OCI-M1 (cell line): ENCODE measurements around the gene OR2T3.
A peak's percentile ranks its signal among the peaks of the same experiment; 100 is the strongest.
"Not testable (repeated sequence)": the region's sequence is repeated elsewhere in the genome, so short reads cannot be mapped to it uniquely, and the experiment has no call there.

Experiments
- DNase-seq: peaks from one replicate; lab custom pipeline; 2025; lab: John Stamatoyannopoulos, UW

The OR2T3 gene

GRCh38 chr1:248472111-248472510 is 1.0 kb upstream of the OR2T3 start:
- DNase-seq, result not testable (repeated sequence)

DNA sequence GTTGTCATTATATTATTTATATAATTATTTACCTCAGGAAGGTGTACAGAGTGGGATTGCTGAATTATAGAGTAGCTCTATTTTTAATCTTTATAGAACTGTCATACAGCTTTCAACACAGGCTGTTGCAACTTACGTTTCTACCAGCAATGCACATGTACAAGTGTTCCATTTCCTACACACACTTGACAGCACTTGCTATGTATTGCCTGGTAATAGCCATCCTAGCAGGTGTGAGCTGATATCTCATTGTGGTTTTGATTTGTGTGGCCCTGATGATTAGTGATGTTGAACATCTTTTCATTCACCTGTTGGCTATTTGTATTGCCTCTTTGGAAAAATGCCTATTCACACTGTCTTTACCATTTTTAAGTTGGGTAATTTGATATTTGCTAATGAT is 2.5 kb downstream of the OR2T3 start:
- DNase-seq, result not testable (repeated sequence)

DNA sequence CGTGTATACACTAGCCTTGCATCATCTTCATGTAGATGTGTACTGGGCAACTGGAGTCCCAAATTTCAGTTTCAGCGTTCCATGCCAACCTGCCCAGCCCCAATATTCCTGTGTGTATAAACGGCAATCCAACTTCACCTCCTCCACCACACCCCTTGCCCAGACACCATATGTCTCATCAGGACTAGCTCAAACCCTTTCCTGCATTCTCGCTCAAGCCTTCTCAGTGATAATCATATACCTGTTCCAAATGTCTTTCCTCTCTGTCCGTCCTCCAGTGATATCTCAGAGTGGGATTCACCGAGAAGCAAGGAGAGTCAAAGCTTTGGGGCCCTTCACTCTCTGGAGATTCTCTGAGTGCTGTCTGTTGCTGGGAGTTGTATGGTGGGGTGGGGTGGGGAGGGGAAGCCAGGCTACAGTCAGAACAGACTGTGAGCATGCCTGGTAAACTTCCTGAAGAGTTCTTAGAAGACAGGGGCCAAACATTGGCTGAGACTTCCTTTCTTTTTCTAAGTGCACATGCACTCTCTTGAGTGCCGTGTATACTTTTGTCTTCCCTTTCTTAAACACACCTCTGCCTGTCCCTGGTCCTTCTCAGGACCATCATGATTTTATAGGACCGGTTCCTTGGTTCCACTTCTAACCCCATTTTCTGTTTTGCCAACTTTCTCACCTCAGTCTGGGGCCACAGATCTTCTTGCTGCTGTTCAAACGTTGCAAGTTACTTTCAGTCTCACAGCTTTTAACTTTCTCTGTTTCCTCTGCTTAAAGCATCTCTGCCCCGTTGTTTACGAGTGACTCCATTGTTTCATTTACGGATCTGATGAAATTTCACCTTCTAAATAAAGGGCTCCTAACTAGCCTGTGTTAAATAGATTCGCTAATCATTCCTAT is 8.8 kb downstream of the OR2T3 start:
- DNase-seq, result peak; percentile 27

- DNase-seq, result not testable (repeated sequence)
Observed at GRCh38 chr1:248488289-248488688, 15.1 kb downstream of the OR2T3 start, which contains the start of gene OR2T5. TSS of gene OR2T5 (plus strand) at chr1:248488589. CDS start at chr1:248488589, 0 bp downstream.

GRCh38 chr1:248496661-248497060 is 23.5 kb downstream of the OR2T3 start:
- DNase-seq, result not testable (repeated sequence)

- DNase-seq, result peak; percentile 59
Observed at GRCh38 chr1:248500305-248501035, 27.3 kb downstream of the OR2T3 start.

- not testable (repeated sequence) for DNase-seq
Observed at GRCh38 chr1:248507773-248508172, 34.6 kb downstream of the OR2T3 start, which contains the start of gene OR2G6. TSS of gene OR2G6 (plus strand) at chr1:248508073. CDS start at chr1:248521647, 13,574 bp downstream.

DNA sequence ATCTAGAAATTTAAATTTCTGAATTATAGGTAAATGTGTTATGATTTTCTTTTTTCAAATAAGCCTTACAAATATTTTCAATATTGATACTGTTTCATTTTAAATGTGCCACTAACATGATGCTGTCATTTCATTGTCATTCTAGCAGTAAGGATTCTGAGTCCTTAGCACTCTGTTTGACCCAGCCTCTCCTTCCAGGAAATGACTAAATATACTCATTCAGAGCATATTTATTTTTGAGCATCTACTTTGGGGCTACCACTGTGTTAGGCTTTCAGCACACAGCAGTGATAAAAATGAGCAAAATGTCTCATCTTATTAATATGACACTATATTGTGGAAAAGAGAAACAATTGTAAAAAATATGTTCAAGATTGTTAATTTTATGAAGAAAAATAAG is 37.1 kb downstream of the OR2T3 start:
- DNase-seq, result not testable (repeated sequence)

DNA sequence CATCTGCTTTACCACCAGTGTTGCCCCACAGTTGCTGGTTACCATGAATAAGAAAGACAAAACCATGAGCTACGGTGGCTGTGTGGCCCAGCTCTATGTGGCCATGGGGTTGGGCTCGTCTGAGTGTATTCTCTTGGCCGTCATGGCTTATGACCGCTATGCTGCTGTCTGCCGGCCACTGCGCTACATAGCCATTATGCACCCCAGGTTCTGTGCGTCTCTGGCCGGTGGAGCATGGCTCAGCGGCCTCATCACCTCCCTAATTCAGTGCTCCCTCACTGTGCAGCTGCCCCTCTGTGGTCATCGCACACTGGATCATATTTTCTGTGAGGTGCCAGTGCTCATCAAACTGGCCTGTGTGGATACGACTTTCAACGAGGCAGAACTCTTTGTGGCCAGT is 48.7 kb downstream of the OR2T3 start:
- DNase-seq, result no peak
